ENCODE data around the gene GRHPR. TPM values are rescaled to one million over a fixed set of nuclear protein-coding genes. Genes with fewer than 3 reads are reported as not detected.

GRHPR gene
- total and polyA plus RNA-seq, 7 donors = 72.2 to 138 (median 100) TPM

DNA sequence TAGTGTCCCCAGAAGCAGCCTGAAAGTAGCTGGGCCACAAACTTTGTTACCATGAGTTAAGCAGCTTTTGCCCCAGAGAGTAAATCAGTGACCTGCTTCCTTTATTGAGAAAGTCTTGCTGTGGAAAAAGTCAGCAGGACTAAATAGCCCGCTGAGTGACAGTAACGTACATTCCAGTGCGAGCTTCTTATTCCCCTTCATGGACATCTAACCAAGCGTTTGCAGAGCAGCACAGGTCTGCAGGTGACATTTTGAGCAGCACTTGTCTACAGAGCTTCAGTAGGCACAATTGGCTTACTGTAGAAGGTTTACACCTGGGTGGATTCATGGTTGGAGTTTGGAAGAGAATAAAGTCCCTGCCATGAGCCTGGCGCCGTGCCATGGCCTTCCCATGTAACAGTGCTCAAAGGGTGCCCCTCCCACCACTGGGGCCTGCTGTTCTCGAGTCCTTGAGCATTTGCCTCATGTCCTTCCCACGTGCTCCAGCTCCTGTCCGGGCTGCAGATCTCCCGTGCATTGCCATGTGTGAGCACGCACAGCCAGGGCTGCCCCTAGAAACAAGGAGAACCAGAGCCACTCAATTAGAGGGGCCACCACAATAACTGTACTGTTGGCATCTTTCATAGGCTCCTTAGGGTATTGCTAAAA, 41.3 kb upstream of the GRHPR start:
- DNase-seq (no peak), ATAC-seq (no peak)
- no peaks in the 10 kb centered on the region for H3K36me3 ChIP-seq (ENCODE audit: insufficient read depth in 1 of 2, low read depth in 1 of 2)
- no peaks in the 10 kb centered on the region for H3K9me3 ChIP-seq
- no peaks in the 10 kb centered on the region for H3K4me1 ChIP-seq
- intact Hi-C loops (cut with DNase I) = no loop called here
- TF ChIP-seq, protein P1, sequence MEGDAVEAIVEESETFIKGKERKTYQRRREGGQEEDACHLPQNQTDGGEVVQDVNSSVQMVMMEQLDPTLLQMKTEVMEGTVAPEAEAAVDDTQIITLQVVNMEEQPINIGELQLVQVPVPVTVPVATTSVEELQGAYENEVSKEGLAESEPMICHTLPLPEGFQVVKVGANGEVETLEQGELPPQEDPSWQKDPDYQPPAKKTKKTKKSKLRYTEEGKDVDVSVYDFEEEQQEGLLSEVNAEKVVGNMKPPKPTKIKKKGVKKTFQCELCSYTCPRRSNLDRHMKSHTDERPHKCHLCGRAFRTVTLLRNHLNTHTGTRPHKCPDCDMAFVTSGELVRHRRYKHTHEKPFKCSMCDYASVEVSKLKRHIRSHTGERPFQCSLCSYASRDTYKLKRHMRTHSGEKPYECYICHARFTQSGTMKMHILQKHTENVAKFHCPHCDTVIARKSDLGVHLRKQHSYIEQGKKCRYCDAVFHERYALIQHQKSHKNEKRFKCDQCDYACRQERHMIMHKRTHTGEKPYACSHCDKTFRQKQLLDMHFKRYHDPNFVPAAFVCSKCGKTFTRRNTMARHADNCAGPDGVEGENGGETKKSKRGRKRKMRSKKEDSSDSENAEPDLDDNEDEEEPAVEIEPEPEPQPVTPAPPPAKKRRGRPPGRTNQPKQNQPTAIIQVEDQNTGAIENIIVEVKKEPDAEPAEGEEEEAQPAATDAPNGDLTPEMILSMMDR (IDR thresholded peaks at IDR 0.05) = no peak
- no peak overlapping the region for H3K4me3 ChIP-seq
- 78 to 81% (median 81%) methylated on average over 11 of the region's 11 CpGs for WGBS, 3 donors
- no peak overlapping the region for H3K27ac ChIP-seq
- no peaks in the 10 kb centered on the region for H3K27me3 ChIP-seq (ENCODE audit: insufficient read depth in 3 of 3, low read length in 2 of 3)

DNA sequence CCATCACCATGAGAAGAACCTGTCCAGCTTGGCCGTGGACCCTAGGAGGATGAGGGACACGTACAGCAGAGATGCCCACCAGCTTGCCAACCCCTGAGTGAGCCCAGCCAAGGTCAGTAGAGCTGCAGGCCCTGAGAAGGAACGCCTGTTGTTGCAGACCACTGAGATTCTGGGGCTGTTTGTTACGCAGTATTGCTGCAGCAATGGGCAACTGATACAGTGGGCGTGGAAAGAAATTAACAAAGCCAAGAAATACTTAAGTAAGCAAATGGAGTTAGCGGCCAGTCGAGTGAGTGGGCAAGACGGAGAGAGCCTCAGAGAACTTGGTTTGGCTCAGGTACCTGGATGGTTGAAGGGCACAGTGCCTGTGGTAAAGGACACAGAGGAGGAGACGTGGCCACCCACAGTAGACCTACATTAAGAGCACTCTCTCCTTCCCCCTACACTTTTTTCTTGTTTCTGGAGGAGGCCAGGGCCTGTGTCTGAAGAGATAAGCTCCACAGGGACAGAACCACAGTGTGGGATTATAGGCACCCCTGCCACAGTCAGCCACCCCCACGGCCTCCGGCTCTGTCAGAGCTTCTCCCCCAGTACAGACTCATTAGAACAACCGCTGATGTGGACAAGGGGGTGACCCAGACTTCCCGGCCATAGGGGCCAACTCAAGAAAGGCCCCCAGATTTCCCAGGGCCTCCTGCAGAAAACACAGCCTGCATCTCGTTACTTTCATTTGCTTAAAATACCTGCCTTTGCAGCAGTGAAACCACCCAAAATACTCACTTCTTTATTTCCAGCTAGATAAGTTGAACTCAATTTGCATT, 40.1 kb upstream of the GRHPR start:
- intact Hi-C loops (cut with DNase I) = no loop called here

DNA sequence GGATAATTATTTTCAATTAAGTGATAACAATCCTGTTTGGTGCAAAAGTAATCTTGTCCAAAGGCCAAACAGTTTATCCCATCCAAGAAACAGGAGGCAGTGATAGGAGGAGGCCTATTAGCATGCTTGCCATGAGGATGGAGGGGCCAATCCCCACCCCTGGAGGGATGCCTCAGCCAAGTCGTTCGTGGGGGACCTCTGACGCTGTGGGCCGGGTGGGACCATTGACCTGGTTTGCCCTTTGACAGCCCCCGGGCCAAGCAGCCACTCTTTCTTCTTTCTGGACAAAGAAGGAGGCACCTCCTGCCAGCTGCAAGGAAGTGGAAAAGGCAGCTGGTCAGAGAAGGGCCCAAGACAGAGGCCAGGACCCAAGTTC, 39.5 kb upstream of the GRHPR start:
- Histone ChIP-seq H3K27ac (no peak overlapping the region), H3K4me3 (no peak overlapping the region), H3K4me1 (no peaks in the 10 kb centered on the region), H3K36me3 (ENCODE audit: insufficient read depth in 1 of 2, low read depth in 1 of 2) (no peaks in the 10 kb centered on the region), H3K9me3 (no peaks in the 10 kb centered on the region), H3K27me3 (ENCODE audit: insufficient read depth in 3 of 3, low read length in 2 of 3) (no peaks in the 10 kb centered on the region)
- DNase-seq = no peak
- intact Hi-C loops (cut with DNase I) = no loop called here
- WGBS, 3 donors = 43 to 52% (median 46%) methylated on average over 5 of the region's 5 CpGs
- ATAC-seq = no peak
- TF ChIP-seq, protein P1 (IDR thresholded peaks at IDR 0.05) = no peak

More for the DNA sequence above, 40.1 kb upstream of the GRHPR start:
- Histone ChIP-seq H3K36me3 (ENCODE audit: insufficient read depth in 1 of 2, low read depth in 1 of 2) (no peaks in the 10 kb centered on the region), H3K27me3 (ENCODE audit: insufficient read depth in 3 of 3, low read length in 2 of 3) (no peaks in the 10 kb centered on the region), H3K4me1 (no peaks in the 10 kb centered on the region), H3K9me3 (no peaks in the 10 kb centered on the region), H3K4me3 (no peak overlapping the region), H3K27ac (no peak overlapping the region)
- WGBS, 3 donors = 74 to 87% (median 86%) methylated on average over 14 of the region's 14 CpGs
- ATAC-seq (no peak), DNase-seq (no peak)
- TF ChIP-seq, protein P1 (IDR thresholded peaks at IDR 0.05) = no peak

DNA sequence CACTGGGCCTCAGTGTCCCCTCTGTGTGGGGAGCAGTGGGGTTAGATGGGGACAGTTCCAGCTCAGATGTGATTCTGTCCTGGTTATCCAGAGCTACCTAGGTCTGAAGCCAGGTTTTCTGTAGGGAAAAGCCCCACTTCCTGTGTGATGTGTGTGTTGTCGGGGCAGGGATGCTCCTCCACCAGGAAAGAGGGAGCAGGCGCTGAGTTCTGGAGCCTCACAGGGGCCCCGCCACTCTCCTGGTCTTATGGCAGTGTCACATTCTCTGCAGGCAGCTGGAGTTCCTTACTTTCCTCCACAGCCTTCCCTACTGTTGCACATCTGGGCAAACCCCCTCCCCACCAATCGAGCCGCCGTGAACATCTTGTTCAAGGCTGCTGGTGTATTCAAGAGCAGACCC, 39.1 kb upstream of the GRHPR start:
- no peak for ATAC-seq
- Histone ChIP-seq H3K4me1 (no peaks in the 10 kb centered on the region), H3K36me3 (ENCODE audit: insufficient read depth in 1 of 2, low read depth in 1 of 2) (no peaks in the 10 kb centered on the region), H3K27me3 (ENCODE audit: insufficient read depth in 3 of 3, low read length in 2 of 3) (no peaks in the 10 kb centered on the region), H3K27ac (no peak overlapping the region), H3K9me3 (no peaks in the 10 kb centered on the region), H3K4me3 (no peak overlapping the region)
- DNase-seq = no peak
- 68 to 75% (median 74%) methylated on average over 6 of the region's 6 CpGs for WGBS, 3 donors
- TF ChIP-seq, protein P1 (IDR thresholded peaks at IDR 0.05) = no peak
- intact Hi-C loops (cut with DNase I) = no loop called here

Measured in psoas muscle (tissue), 8 donors.